GM19025 (cell line): ENCODE data around the gene LANCL1.
"Not testable (repeated sequence)": the region's sequence is repeated elsewhere in the genome, so short reads cannot be mapped to it uniquely, and the experiment has no call there.

ENCODE experiments used
- ATAC-seq: cut with Tn5 transposase; IDR thresholded peaks from one replicate; pipeline ENCODE4 v1.9.1; 2021; ENCODE audit warnings: mild to moderate bottlenecking, low read depth, moderate library complexity; ENCODE audit not compliant: unreplicated experiment

Gene LANCL1

GRCh38 chr2:210460322-210461227 lies 16.0 kb downstream of the LANCL1 start:
- ATAC-seq, result peak; percentile 40

- ATAC-seq, result no peak
Observed at GRCh38 chr2:210459880-210460279, 16.7 kb downstream of the LANCL1 start.

GRCh38 chr2:210459407-210459806 lies 17.2 kb downstream of the LANCL1 start:
- ATAC-seq, result no peak

- no peak for ATAC-seq
Observed at GRCh38 chr2:210458395-210458794, 18.2 kb downstream of the LANCL1 start.

GRCh38 chr2:210456571-210456970 lies 20.0 kb downstream of the LANCL1 start:
- ATAC-seq, result no peak

GRCh38 chr2:210454336-210454735 lies 22.2 kb downstream of the LANCL1 start:
- no peak for ATAC-seq

- no peak for ATAC-seq
Observed at GRCh38 chr2:210452194-210452593, 24.4 kb downstream of the LANCL1 start.

GRCh38 chr2:210450942-210451341 lies 25.6 kb downstream of the LANCL1 start:
- ATAC-seq, result not testable (repeated sequence)

GRCh38 chr2:210445732-210446131 lies 30.8 kb downstream of the LANCL1 start:
- ATAC-seq, result no peak

GRCh38 chr2:210445116-210445707 lies 31.3 kb downstream of the LANCL1 start:
- no peak for ATAC-seq

- ATAC-seq, result no peak
Observed at GRCh38 chr2:210443527-210443926, 33.0 kb downstream of the LANCL1 start.

GRCh38 chr2:210442878-210443277 lies 33.7 kb downstream of the LANCL1 start:
- ATAC-seq, result peak; percentile 21

GRCh38 chr2:210442457-210442856 lies 34.1 kb downstream of the LANCL1 start:
- ATAC-seq, result peak; percentile 45

- no peak for ATAC-seq
Observed at GRCh38 chr2:210440206-210440605, 36.4 kb downstream of the LANCL1 start.

- no peak for ATAC-seq
Observed at GRCh38 chr2:210435439-210435838, 41.1 kb downstream of the LANCL1 start.

- no peak for ATAC-seq
Observed at GRCh38 chr2:210432633-210433032, 43.9 kb downstream of the LANCL1 start.

- no peak for ATAC-seq
Observed at GRCh38 chr2:210429403-210430137, 47.0 kb downstream of the LANCL1 start.

- no peak for ATAC-seq
Observed at GRCh38 chr2:210428393-210429179, 48.0 kb downstream of the LANCL1 start.

GRCh38 chr2:210427309-210427708 lies 49.2 kb downstream of the LANCL1 start:
- not testable (repeated sequence) for ATAC-seq

GRCh38 chr2:210422366-210422765 lies 54.2 kb downstream of the LANCL1 start:
- ATAC-seq, result no peak
